Astrocyte of the cerebellum (primary cell): ENCODE results near the gene YJU2.
"Not testable (repeated sequence)": the region's sequence is repeated elsewhere in the genome, so short reads cannot be mapped to it uniquely, and the experiment has no call there.

ENCODE experiments used
- DNase-seq: peaks from one replicate; pipeline ENCODE4 v3.0.0-alpha.2; 2011; ENCODE audit warnings: low read depth
- H3K4me3 ChIP-seq: 2 replicates; pipeline ENCODE4 v1.5.1; 2011; ENCODE audit warnings: mild to moderate bottlenecking, low read depth, low read length, moderate library complexity
- CTCF ChIP-seq: IDR thresholded peaks from 2 replicates; pipeline ENCODE4 v1.5.1; 2012; ENCODE audit warnings: low read length, low read depth, moderate library complexity, mild to moderate bottlenecking; ENCODE audit errors: missing control alignments
- in situ Hi-C: cut with HindIII; loops from 2 replicates; pipeline ENCODE4 v1.10.0; 2017; ENCODE audit warnings: low sequenced_read_pairs

YJU2 gene

GRCh38 chr19:4234142-4234861 lies 12.6 kb upstream of the YJU2 start:
- in situ Hi-C loops: no loop called here
- no peak overlapping the region for H3K4me3 ChIP-seq
- no peak for TF ChIP-seq CTCF
- DNase-seq: no peak

GRCh38 chr19:4234862-4235201 lies 12.0 kb upstream of the YJU2 start:
- in situ Hi-C loops: no loop called here
- DNase-seq: no peak
- no peak for TF ChIP-seq CTCF
- no peak overlapping the region for H3K4me3 ChIP-seq

GRCh38 chr19:4237510-4237909 lies 9.4 kb upstream of the YJU2 start:
- DNase-seq, in situ Hi-C loops, H3K4me3 ChIP-seq: not testable (repeated sequence)

- no peak for DNase-seq
- H3K4me3 ChIP-seq: no peak overlapping the region
- in situ Hi-C loops: no loop called here
- TF ChIP-seq CTCF: no peak
Observed at GRCh38 chr19:4238831-4239230, 8.0 kb upstream of the YJU2 start.

- no peak overlapping the region for H3K4me3 ChIP-seq
- in situ Hi-C loops: no loop called here
- no peak for DNase-seq
Observed at GRCh38 chr19:4241824-4242430, 5.0 kb upstream of the YJU2 start.

GRCh38 chr19:4245938-4246337 lies 942 bp upstream of the YJU2 start:
- in situ Hi-C loops, DNase-seq, H3K4me3 ChIP-seq: not testable (repeated sequence)

More at GRCh38 chr19:4241824-4242430, 5.0 kb upstream of the YJU2 start:
- TF ChIP-seq CTCF: no peak

- TF ChIP-seq CTCF: no peak
- no peak for DNase-seq
- in situ Hi-C loops: no loop called here
- H3K4me3 ChIP-seq: no peak overlapping the region
Observed at GRCh38 chr19:4256563-4256962, 9.7 kb downstream of the YJU2 start.
